Chondrocyte (in vitro differentiated cells): Measurements from ENCODE around the gene ATP1B1. TPM values are rescaled to one million over a fixed set of nuclear protein-coding genes. Genes with fewer than 3 reads are reported as not detected.
A peak's percentile ranks its signal among the peaks of the same experiment; 100 is the strongest.

ENCODE experiments used
- DNase-seq: peaks from one replicate; pipeline ENCODE4 v3.0.0; 2021; ENCODE audit warnings: mixed read lengths, low spot score
- H3K27ac Mint-ChIP-seq: one replicate; pipeline ENCODE4 v1.8.0; 2021; ENCODE audit warnings: mild to moderate bottlenecking, moderate library complexity, mixed read lengths; ENCODE audit not compliant: unreplicated experiment
- H3K27me3 Mint-ChIP-seq: 2 replicates; pipeline ENCODE4 v1.8.0; 2021; ENCODE audit warnings: low read depth, mixed read lengths
- H3K36me3 Mint-ChIP-seq: 2 replicates; pipeline ENCODE4 v1.8.0; 2021; ENCODE audit warnings: low read depth, mixed read lengths
- H3K4me1 Mint-ChIP-seq: 2 replicates; pipeline ENCODE4 v1.8.0; 2021; ENCODE audit warnings: low read depth, mild to moderate bottlenecking, mixed read lengths
- H3K4me3 Mint-ChIP-seq: one replicate; pipeline ENCODE4 v1.8.0; 2021; ENCODE audit warnings: mild to moderate bottlenecking, moderate library complexity, mixed read lengths; ENCODE audit not compliant: unreplicated experiment
- H3K9me3 Mint-ChIP-seq: 2 replicates; pipeline ENCODE4 v1.8.0; 2021; ENCODE audit warnings: low read depth, mixed read lengths
- CTCF ChIP-seq: fragments of 200-600 bp; sonication (generic); IDR thresholded peaks from 2 replicates; pipeline ENCODE4 v1.5.0; 2021; ENCODE audit warnings: antibody characterized with exemption, mild to moderate bottlenecking, moderate library complexity
- total RNA-seq: library from RNA; stranded (reverse); gene quantifications from 3 replicates; pipeline ENCODE4 v1.2.1, GENCODE V29; 2021

ATP1B1 gene
- total RNA-seq, 1 donor from 2014 or later: 104 TPM

GRCh38 chr1:169103002-169103401 is 3.5 kb upstream of the ATP1B1 start:
- no peaks in the 10 kb centered on the region for H3K27me3 Mint-ChIP-seq
- TF ChIP-seq CTCF: no peak
- no peak overlapping the region for H3K4me3 Mint-ChIP-seq
- H3K4me1 Mint-ChIP-seq: peaks cover 7% of the 10 kb centered on the region
- H3K36me3 Mint-ChIP-seq: peaks cover 5% of the 10 kb centered on the region
- H3K27ac Mint-ChIP-seq: no peak overlapping the region
- no peaks in the 10 kb centered on the region for H3K9me3 Mint-ChIP-seq
- no peak for DNase-seq

- no peaks in the 10 kb centered on the region for H3K27me3 Mint-ChIP-seq
- no peak for TF ChIP-seq CTCF
- H3K36me3 Mint-ChIP-seq: peaks cover 5% of the 10 kb centered on the region
- no peaks in the 10 kb centered on the region for H3K9me3 Mint-ChIP-seq
- peaks cover 12% of the 10 kb centered on the region for H3K4me1 Mint-ChIP-seq
- no peak for DNase-seq
- H3K27ac Mint-ChIP-seq: no peak overlapping the region
- H3K4me3 Mint-ChIP-seq: no peak overlapping the region
These were observed 3.0 kb upstream of the ATP1B1 start for GRCh38 chr1:169103480-169103893.

- no peak for DNase-seq
- Mint-ChIP-seq H3K36me3 (peaks cover 5% of the 10 kb centered on the region), H3K27ac (no peak overlapping the region), H3K4me3 (peak overlapping the region; percentile 65), H3K4me1 (peaks cover 28% of the 10 kb centered on the region), H3K27me3 (no peaks in the 10 kb centered on the region), H3K9me3 (no peaks in the 10 kb centered on the region)
- TF ChIP-seq CTCF: no peak
These were observed 1.4 kb upstream of the ATP1B1 start for GRCh38 chr1:169105087-169105433.

GRCh38 chr1:169105434-169106094 is 926 bp upstream of the ATP1B1 start:
- H3K36me3 Mint-ChIP-seq: peaks cover 5% of the 10 kb centered on the region
- DNase-seq: peak; percentile 92

GRCh38 chr1:169106921-169107602 is 572 bp downstream of the ATP1B1 start:
- H3K27me3 Mint-ChIP-seq: no peaks in the 10 kb centered on the region
- peaks cover 48% of the 10 kb centered on the region for H3K4me1 Mint-ChIP-seq
- no peak for DNase-seq
- H3K4me3 Mint-ChIP-seq: peak overlapping the region; percentile 95
- TF ChIP-seq CTCF: no peak
- peak overlapping the region; percentile 98 for H3K27ac Mint-ChIP-seq
- H3K9me3 Mint-ChIP-seq: no peaks in the 10 kb centered on the region
- H3K36me3 Mint-ChIP-seq: peaks cover 8% of the 10 kb centered on the region

More at GRCh38 chr1:169105434-169106094, 926 bp upstream of the ATP1B1 start:
- TF ChIP-seq CTCF: no peak
- H3K9me3 Mint-ChIP-seq: no peaks in the 10 kb centered on the region
- H3K4me1 Mint-ChIP-seq: peaks cover 33% of the 10 kb centered on the region
- H3K27ac Mint-ChIP-seq: no peak overlapping the region
- H3K4me3 Mint-ChIP-seq: peak overlapping the region; percentile 95
- no peaks in the 10 kb centered on the region for H3K27me3 Mint-ChIP-seq
